ENCODE measurements around the gene PHC2.

DNA sequence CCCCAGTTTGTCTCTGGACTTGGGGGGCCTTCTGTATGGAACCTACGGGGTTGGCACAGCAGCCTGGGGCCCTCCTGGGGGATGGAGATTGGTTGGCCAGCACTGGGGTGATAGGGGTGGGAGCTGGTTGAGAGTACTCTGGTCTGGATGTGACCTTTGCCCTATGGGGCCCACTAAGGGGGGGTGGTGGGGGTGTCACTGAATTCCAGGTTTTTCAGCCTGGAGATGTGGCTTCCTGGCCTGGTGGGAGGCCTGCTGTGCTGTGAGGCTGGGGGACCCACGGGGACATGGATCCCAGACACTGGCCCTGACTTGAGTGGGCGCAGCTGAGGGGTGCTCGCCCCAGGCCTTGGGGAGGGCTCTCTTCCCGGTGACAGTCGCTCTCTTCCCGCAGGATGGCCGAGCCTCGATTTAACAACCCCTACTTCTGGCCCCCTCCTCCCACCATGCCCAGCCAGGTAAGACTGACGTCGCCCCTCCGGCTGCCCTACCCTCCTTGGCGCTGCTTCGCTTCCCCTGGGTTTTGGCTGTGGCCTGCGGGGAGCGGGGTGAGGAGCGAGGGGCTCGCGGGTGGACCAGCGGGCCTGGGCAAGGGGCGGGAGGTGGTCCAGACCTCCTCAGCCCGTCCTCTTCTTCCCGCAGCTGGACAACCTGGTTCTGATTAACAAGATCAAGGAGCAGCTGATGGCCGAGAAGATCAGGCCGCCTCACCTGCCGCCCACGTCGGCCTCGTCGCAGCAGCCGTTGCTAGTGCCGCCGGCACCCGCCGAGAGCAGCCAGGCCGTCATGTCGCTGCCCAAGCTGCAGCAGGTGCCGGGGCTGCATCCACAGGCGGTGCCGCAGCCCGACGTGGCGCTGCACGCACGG, 155.0 kb downstream of the PHC2 start:
- TF ChIP-seq CTCF (IDR thresholded peaks at IDR 0.05) (no peak), POLR2A (IDR thresholded peaks at IDR 0.05) (no peak)

Measured in heart left ventricle (tissue), 13 donors.